Measurements from ENCODE around the gene TFF2.

The TFF2 gene

DNA sequence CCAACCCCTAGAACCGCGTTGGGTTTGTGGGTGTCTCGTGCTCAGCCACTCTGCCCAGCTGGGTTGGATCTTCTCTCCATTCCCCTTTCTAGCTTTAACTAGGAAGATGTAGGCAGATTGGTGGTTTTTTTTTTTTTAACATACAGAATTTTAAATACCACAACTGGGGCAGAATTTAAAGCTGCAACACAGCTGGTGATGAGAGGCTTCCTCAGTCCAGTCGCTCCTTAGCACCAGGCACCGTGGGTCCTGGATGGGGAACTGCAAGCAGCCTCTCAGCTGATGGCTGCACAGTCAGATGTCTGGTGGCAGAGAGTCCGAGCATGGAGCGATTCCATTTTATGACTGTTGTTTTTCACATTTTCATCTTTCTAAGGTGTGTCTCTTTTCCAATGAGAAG, 54.3 kb downstream of the TFF2 start:
- TF ChIP-seq CTCF (conservative IDR thresholded peaks at IDR 0.05): no peak
- H3K27ac ChIP-seq: no peak overlapping the region

All from VCaP (cell line).